NCI-H2107 treated with DMSO at 0.1 percent for 48 hours (cell line): ENCODE measurements around the gene FCAMR.

Experiments
- DNase-seq: peaks from one replicate; lab custom pipeline; 2025; ENCODE audit not compliant: unreplicated experiment; lab: John Stamatoyannopoulos, UW

FCAMR gene

DNA sequence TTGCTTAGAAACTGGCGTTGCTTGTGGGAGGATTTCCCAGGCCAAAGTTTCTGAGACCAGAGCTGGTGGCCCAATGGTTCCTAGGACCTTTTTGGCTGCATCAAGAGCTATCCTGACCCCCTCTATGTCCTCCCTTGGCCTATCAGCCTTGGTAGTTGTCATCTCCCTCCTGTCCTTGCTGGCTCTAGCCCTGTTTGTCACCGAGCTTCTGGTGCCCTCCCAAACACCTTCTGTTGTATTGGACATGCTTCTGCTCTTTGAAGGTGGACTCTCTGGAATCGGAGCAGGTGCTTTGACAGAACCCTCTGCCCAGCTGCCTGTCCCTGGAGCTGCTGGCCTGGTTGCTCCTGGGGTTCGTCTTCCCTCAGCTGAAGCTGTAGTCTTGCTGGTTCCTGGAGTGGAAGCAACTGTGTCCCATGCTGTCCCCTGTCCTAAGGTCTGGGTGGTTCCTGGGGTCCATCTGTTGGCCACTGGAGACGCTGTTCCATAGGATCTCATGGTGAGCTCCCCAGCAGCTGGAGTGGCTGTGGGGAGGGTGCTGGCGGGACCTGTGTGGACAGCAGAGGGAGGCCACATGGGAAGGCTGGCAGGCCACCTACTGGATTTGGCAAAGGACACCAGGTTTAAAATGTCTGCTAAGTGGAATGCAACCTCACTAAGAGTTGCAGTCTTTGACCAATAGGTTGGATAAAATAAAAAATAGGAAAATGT lies 9.4 kb downstream of the FCAMR start:
- DNase-seq, result no peak

- DNase-seq, result no peak
Measured at GRCh38 chr1:206958144-206958543, 12.1 kb downstream of the FCAMR start.

DNA sequence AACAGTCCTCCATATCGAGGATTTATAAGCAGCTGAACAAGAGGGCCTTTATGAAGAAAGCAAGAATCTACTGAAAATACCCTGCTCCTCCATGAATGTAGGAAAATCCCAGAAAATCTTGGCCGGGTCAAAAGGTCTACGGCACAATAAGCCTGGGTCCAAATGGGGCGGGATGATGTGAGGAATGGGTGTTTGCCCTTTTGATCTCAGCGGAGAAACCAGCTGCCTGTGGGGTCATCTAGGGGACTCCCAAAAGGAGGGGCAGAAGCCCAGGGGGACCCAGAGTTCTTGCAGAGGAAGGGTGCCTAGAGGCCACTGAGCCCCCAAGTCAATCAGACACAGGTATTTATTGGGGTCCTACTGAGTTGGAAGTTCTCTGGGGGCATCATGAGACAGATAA lies 12.6 kb downstream of the FCAMR start:
- DNase-seq, result no peak

GRCh38 chr1:206955476-206956451 lies 14.5 kb downstream of the FCAMR start:
- no peak for DNase-seq

- DNase-seq, result no peak
Measured at GRCh38 chr1:206954459-206955342, 15.6 kb downstream of the FCAMR start.

DNA sequence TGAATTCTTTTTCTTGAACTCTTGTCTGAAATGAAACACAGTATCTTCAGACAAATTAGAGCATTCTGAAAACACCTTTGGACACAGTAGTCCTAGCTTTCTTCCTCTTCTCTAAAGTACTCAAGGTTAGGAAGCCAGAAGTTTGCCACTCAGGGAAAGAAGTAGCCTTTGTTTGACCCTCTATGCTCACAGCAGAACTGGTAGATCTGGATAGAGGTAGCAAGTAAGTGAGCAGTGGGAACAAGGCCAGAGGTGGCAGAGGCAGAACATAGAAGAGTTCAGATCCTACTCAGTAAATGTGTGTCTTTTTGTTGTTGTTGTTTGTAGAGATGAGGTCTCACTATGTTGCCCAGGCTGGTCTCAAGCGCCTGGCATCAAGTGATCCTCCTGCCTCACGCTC lies 16.6 kb downstream of the FCAMR start:
- no peak for DNase-seq

GRCh38 chr1:206953126-206953525 lies 17.1 kb downstream of the FCAMR start:
- DNase-seq, result no peak

- DNase-seq, result no peak
Measured at GRCh38 chr1:206952171-206952570, 18.1 kb downstream of the FCAMR start.

GRCh38 chr1:206951318-206952100 lies 18.8 kb downstream of the FCAMR start:
- no peak for DNase-seq

DNA sequence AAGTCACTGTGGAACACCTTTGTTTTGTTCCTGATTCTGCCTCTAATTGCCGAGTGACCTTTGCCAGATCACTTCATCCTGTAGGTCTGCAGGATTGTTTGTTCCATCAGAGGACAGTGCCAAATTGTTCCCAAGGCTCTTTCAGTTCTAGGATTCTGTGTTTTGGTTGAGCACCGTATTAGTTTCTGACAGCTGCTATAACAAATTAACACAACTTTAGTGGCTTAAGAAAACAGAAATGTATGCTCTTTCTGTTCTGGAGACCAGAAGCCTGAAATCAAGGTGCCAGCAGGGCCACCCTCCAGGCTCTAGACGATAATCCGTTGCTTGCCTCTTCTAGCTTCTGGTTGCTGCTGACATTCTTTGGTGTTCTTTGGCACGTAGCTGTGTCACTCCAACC lies 20.6 kb downstream of the FCAMR start:
- DNase-seq, result no peak

DNA sequence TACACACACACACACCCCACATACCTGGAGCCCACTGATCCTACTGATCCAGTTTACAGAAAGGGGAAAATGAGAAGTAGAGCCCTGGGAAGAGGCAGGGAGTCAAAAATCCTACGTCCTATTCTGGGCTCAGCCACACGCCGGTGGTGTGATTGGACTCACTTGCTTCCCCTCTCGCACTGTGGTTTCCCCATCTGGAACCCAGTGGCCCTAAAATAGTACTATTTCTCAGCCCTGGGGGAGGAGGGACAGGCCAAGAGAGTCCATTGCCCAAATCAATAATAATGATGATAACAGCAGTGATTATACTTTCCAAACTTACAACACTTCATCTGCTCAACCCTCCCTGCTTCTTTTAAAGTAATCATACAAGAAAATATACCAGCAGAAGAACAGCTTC lies 21.1 kb downstream of the FCAMR start:
- DNase-seq, result no peak

- no peak for DNase-seq
Measured at GRCh38 chr1:206947255-206947654, 23.0 kb downstream of the FCAMR start.

- DNase-seq, result no peak
Measured at GRCh38 chr1:206946261-206946660, 24.0 kb downstream of the FCAMR start, which contains the start of gene PIGR. TSS of gene PIGR (minus strand) at chr1:206946466. CDS start at chr1:206940531, 5,935 bp downstream.

DNA sequence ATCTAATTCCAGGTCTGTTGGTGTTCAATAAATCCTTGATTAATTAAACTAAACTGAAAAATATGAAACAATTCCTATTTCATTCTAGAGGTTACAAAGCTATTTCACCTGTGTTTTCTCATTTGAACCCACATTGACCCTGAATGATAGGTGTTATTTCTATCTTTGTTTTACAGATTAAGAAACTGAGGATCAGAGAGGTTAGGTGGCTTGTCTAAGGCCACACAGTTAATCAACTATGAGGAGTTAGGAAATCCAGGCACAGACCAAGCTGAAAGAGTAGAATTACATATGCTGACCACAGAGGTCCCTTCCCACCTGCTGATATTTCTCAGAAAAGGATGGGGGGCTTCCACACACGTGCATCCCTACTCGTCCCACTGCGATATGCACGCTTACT lies 24.5 kb downstream of the FCAMR start:
- no peak for DNase-seq

DNA sequence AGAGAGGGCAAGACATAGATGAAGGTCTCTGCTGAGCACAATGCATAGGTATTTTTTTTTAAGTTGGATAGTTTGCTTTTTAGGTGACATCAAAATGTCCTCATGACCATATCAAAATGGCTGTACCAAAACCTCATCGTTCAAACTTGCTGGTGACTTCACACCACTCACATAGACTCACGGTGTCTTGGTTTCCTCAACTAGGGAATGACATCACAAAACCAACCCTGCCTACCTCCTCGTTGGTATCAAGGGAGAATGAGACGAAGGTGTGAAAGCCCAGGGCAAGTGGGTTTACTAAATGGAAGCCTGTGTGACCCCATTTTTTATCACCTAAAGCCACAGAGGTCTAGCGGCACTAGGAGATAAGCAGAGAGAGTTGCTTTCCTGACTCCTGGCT lies 25.6 kb downstream of the FCAMR start:
- DNase-seq, result no peak

GRCh38 chr1:206941766-206942418 lies 28.4 kb downstream of the FCAMR start:
- no peak for DNase-seq

GRCh38 chr1:206940588-206940936 lies 29.7 kb downstream of the FCAMR start:
- no peak for DNase-seq

- no peak for DNase-seq
Measured at GRCh38 chr1:206939841-206940587, 30.2 kb downstream of the FCAMR start.

GRCh38 chr1:206939131-206939530 lies 31.1 kb downstream of the FCAMR start:
- no peak for DNase-seq
